Measurements from ENCODE around the gene TRPM3.

Gene TRPM3

GRCh38 chr9:71121275-71122021 lies at the start of gene TRPM3:
Gene TRPM3 (minus strand): TSS chr9:71121621. CDS start chr9:71121354, 267 bp downstream.
- peak in 1 of 2 experiments; percentile 26 for DNase-seq

DNA sequence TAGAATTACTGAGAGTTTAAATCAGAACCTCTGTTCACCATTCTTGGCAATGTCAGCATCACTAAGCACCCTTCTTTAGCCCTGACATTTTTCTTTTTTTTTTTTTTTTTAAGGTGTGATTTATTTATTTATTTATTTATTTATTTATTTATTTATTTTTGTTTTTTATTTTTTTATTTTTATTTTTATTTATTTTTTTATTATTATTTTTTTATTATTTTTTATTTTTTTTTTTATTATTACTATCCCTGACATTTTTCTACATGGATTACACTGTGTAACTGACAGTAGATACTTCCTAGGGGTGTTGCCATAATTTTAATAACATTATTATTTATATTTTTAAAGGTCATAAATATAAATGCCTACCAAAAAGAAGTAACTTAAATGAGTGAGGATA lies 47.0 kb upstream of the TRPM3 start:
- no peak for DNase-seq

- no peak for DNase-seq
Observed at GRCh38 chr9:71162126-71162525, 40.7 kb upstream of the TRPM3 start.

DNA sequence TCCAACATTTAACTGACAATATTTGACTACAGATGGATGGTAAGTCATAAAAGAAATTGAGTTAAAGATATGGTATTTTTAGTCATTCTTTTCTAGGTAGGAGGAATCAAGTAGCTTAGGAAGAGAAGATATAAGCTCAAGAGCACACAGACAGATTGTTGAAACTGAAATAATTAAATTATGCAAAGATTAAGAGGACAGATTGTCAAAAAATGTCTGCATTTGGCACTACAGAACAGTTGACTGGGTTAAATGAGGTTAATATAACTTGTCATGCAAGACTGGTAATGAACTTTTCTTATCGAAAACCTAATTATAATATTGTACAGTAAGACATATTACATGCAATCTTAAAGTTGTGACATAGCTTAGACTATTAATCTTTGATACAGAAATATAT lies 36.3 kb upstream of the TRPM3 start:
- no peak for DNase-seq

DNA sequence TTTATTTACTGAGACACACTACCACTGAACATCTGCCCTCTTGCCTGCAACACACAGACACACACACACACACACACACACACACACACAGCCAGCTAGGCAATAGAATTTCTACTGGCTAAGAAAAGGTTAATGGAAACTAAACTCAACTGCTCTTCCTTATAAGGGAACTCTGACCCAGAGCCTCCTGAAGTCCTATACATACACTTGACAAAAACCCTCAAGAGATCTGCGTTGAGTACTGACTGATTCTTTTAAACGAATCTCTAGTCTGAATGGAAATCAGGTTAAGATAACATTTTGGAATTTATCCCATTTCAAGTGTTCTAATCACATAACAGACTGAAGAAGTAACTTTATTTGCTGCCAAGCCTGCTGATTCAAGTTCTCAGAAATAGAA lies 25.9 kb upstream of the TRPM3 start:
- DNase-seq = no peak

- no peak for DNase-seq
Observed at GRCh38 chr9:71146511-71146910, 25.1 kb upstream of the TRPM3 start.

- no peak for DNase-seq
Observed at GRCh38 chr9:71145179-71145578, 23.8 kb upstream of the TRPM3 start.

DNA sequence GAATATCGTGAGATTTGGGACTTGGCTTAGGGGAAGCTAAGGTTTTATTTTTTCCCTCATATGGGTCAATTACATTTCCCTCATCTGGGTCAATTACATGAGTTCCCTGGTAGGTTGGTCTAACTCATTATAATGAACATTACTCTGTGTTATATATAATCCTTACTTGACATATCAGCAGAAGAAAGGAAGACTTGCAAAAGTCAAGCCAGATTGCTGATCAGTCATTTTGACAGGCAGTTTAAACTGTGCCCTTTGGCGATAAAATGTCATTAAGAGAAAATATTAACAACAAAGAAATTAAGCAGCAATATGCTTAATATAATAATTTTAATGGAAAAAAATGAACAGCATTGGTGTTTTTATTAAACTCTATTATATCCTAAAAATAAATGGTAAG lies 23.1 kb upstream of the TRPM3 start:
- no peak for DNase-seq

GRCh38 chr9:71136696-71137095 lies 15.3 kb upstream of the TRPM3 start:
- DNase-seq = no peak

GRCh38 chr9:71131145-71131544 lies 9.7 kb upstream of the TRPM3 start:
- DNase-seq = no peak

DNA sequence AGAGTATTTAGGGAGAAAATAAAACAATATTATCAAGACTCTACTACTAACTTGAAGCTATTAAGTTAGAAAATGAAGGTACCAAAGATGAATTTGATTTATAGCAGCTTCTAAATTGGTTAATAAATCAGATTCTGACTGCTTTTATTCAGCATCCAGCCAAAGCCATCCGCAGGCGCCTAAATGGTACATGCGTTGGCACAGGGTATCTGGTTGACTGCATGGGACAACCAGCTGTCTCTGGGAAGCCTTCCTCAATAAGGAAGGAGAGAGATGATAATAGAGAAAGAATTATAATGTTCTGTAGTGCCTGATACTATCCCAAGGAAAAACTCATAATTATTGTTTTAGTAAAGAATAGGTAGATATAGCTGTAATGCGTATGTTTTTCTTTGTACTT lies 9.1 kb upstream of the TRPM3 start:
- DNase-seq = no peak

DNA sequence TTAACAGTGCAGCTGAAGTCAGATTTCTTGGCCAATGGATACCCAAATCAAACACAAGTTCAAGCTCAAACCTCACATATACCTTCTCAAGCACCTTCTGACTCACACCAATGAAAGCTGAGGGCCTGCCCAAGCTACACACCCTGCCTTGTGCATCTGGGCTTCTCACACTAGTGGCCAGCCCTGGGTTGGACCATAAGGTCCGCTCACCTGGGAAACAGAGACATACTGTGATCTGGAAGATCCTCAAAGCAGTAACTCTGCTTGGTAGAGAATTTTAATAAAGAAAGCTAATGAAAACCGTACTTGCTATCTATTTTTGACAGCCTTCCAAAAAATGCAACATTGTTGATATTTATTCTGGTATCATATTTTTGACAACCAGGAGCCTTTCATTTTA lies 7.4 kb upstream of the TRPM3 start:
- DNase-seq = peak in 1 of 2 experiments; percentile 17

GRCh38 chr9:71127301-71127700 lies 5.9 kb upstream of the TRPM3 start:
- no peak for DNase-seq

- DNase-seq = no peak
Observed at GRCh38 chr9:71122421-71122820, 1.0 kb upstream of the TRPM3 start.

DNA sequence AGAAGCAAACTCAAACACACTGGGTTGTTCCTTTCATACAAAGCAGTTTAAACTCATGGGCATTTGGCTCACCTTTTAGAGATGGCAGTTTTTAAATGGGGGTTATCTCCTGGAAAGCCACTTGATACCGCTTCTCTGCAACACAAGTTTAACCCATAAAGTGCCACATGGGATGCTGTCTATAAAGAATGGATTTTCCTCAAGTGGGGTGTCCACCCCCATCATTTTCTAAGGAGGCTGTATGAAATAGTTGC lies 528 bp upstream of the TRPM3 start:
- DNase-seq = no peak

DNA sequence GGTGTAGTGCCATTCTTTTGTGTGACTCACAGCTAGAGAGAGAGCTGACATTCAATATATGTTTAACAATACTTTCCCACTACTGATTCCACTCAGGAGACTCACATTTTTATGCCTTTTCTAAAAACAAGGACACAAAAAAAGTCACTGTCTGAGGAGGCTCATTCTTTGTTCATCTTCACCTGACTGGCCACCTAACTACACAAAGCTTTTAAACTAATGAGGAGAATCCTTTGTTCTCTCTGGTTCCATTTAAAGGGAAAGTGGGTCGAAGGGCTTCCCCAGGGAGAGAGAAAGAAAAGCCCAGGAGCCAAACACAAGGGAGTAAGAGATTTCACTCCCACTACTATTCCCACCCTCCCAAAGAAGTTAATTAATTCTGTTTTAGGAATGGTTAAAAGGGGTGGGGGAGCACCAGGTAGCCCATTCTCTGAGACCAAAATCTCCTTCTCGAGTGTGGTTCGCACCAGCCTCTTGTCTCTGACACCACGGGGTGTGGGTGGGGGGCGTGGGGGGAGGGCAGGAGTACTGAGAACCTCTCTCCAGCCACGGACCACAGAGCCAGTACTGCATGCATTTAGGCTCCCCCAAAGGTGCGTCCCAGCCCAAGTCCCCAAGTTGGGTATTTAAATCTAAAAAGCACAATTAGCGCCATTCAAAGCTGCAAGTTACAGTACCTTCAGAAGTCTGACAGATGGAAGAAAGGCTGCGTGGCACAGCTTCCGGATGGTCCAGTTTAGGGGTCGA lies 747 bp downstream of the TRPM3 start:
- peak in 1 of 2 experiments; percentile 12 for DNase-seq

- DNase-seq = peak in 1 of 2 experiments; percentile 15
Observed at GRCh38 chr9:71119746-71120145, 1.7 kb downstream of the TRPM3 start.

DNA sequence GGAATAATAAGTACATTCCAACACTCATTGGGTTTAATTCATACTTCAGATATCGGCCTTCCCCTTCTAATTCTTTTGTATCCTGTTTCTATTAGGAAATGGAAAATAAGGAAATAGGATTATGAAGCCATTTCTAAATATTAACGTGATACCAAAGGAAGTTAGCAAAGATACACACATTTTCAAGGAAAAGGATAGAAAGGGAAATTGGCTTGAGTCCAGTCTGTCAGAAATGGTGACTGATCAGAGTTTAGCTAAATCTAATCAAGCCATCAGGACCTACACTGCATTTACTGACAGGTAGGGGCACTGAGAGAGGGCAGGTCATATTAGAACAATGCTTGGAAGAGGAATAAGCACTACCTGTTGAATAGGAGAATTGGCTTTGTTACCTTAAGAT lies 3.1 kb downstream of the TRPM3 start:
- DNase-seq = no peak

DNA sequence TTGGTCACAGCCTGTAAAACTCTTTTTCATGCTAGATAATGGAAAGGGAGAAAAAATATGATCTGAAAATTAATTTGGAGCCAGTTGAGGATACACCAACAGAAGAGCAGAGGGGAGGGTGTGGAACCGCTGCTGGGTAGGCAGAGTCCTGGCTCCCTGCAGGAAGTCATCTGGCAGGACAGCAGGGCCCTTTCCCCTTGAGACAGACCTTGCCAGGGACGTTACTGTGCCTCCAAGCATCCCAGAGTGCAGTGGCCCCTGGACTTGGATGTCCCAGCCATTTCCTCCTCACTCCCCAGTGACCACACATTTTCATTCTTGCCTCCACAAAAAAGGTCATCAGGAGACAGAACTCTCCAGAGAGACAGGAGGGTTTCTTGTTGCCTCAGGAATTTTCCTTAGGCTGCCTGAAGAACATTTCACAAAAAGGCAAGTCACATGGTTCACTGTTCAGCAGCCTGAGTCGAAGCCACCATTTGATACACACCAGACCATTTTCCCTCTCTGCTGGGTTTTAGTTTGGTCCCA lies 5.9 kb downstream of the TRPM3 start:
- DNase-seq = no peak

DNA sequence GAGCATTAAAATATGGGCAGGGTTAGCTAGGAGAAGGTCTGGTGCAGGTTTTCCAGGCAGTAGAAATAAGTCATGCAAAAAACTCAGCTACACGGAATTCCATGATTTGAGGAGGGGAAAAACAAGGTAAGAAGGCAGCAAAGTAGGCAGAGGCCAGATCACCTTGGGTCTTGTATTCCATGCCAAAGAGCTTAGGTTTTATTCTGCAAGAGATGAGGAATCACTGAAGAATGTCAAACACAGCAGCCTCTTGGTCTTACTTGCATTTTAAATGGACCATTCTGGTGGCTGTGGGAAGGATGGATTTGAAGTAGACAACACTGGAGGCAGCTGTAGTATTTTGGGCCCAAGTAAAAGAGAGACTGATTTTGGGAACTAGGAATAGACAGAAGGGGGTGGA lies 8.6 kb downstream of the TRPM3 start:
- no peak for DNase-seq

- no peak for DNase-seq
Observed at GRCh38 chr9:71108937-71109336, 12.5 kb downstream of the TRPM3 start.

DNA sequence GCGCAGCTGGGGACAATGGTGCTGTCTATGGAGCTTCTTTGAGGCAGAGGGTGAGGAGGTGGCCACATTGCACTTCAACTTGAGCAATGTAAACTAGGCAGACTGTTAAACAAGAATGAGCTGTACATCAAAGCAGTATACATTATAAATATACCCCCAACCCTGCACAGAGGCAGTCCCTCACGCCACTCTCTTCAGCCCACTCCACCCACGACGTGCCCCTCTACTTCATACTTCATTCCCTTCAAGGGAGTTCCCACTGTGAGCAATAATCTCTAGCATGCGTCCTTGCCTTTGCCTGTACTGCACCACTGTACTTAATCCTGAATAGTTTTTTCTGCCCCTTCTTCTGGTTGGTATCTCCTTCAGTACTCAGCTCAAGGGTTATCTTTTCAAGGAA lies 14.4 kb downstream of the TRPM3 start:
- DNase-seq = no peak

- DNase-seq = no peak
Observed at GRCh38 chr9:71105192-71105591, 16.2 kb downstream of the TRPM3 start.

GRCh38 chr9:71098801-71099200 lies 22.6 kb downstream of the TRPM3 start:
- DNase-seq = no peak

DNA sequence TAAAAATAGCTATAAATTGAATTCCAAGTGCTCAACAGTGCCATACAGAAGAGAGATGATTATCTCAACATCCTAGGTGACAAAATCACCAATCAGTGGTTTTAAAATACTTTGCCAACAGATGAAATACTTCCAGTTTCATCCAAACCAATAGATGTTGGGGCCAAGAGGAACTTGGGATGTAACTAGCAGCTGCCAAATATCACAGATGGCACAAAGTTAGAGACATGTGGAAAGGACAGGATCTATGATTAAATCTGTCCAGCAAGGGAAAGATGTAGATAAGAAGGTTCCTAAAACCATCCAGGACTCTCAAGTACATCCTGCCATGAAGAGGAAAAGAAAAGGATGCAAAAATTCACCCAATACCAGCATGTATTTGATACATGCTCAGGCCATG lies 23.8 kb downstream of the TRPM3 start:
- peak in 1 of 2 experiments; percentile 46 for DNase-seq
